Stomach (tissue), 4 donors: ENCODE measurements around the gene INAVA.

Source experiments
- CTCF ChIP-seq, 7 experiments: fragments of 450-650 bp in 4 of 7; fragments of 200-600 bp in 3 of 7; sonication (generic) in 3 of 7; IDR thresholded peaks; one replicate each; pipeline ENCODE4 v1.5.1; 2016 to 2019; ENCODE audit warnings: antibody characterized with exemption in 7 of 7, control low read depth in 2 of 7, mild to moderate bottlenecking in 1 of 7
- POLR2A ChIP-seq, 4 donors: fragments of 450-650 bp; IDR thresholded peaks; one replicate each; pipeline ENCODE4 v1.6.1; 2016; ENCODE audit warnings: antibody characterized with exemption in 4 of 4, control low read depth in 2 of 4, mild to moderate bottlenecking in 1 of 4, moderate library complexity in 1 of 4

GRCh38 chr1:200891774-200892157, 2.9 kb upstream of the INAVA start:
- TF ChIP-seq CTCF (IDR thresholded peaks at IDR 0.05) (no peak), POLR2A (IDR thresholded peaks at IDR 0.05) (no peak)
